ENCODE measurements around the gene C17orf50.

The C17orf50 gene

DNA sequence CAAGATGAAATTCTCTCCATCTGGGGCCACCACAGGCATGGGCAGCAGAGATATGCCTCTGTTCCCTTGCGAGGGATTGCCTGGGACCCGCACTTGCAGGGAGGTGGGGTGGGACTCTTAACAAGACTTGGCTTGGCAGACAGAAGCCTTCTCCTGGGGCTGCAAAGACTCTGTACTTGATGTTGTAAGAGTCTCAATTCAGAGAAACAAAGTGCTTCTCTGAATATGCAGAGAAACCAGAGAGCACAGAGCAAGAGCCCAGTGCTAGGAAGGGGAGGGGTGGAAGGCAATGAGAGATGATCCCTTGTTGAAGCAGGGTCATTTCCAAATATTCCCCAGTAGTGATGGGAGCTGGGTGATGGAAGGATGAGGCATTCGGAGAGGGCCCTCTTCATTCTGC, 32.6 kb downstream of the C17orf50 start:
- no peak overlapping the region for H3K9ac ChIP-seq
- peaks cover 49% of the 10 kb centered on the region for H3K27me3 ChIP-seq
- TF ChIP-seq Cebpa-rat (IDR thresholded peaks at IDR 0.05): no peak
- no peak overlapping the region for H3K27ac ChIP-seq
- no peaks in the 10 kb centered on the region for H3K9me3 ChIP-seq
- no peak overlapping the region for H3K4me3 ChIP-seq
- peaks cover 13% of the 10 kb centered on the region for H3K4me1 ChIP-seq
- no peaks in the 10 kb centered on the region for H3K36me3 ChIP-seq
- H4K20me1 ChIP-seq: 0 out of 2 replicates have a peak, but pooled peaks cover 10% of the 10 kb centered on the region
- H3K4me2 ChIP-seq: no peak overlapping the region

DNA sequence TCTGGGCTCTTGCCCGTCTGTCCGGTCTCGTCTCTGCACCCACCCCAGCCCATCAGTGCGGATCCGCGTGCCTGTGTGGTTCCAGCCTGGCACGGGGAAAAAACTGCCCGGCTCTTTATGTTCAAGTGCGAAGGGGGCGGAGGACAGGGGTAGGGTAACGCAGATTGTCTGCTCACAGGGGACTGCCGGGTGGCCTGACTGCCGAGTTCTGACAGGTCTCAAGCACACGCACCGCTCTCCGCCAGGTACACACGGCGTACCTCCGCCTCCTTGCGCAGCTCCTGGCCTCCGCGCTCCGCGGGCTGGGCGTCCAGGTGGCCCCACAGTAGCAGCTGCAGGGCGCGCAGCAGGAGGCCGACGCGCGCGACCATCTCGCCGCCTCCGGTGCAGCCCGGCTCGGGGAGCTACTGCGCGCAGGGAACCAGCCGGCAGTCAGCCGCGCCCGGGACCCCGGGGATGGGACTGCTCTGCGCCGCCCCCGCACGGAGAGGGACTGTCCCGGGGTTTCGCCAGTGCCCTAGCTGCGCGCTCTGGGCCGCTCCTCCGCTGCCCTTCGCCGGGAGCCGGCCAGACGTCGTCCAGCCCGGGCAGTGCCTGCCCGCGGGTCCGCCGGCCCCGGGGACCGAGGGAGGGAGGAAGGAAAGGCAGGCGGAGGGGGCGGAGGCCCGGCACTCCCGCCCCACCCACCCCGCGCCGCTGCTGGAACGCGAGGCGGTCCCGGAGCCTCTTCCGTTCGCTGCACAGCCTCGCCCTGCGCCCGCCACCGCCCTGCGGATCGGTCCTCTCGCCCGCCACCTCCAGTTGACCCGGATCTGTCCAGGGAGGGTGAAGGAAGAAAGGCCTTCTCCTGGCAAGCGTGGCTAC, 34.6 kb downstream of the C17orf50 start, which contains the start of gene MMP28:
Gene MMP28 (minus strand): TSS at position 635 of the 864 bp plus-strand sequence. CDS start 264 bp downstream, at position 371.
- peaks cover 19% of the 10 kb centered on the region for H3K4me1 ChIP-seq
- H3K4me2 ChIP-seq: peak within 1 kb of the TSS; percentile 100
- H3K36me3 ChIP-seq: no peaks in the 10 kb centered on the region
- H3K9me3 ChIP-seq: no peaks in the 10 kb centered on the region
- no peak within 1 kb of the TSS for H3K27ac ChIP-seq
- TF ChIP-seq Cebpa-rat (IDR thresholded peaks at IDR 0.05): no peak
- 0 out of 2 replicates have a peak, but pooled peaks cover 10% of the 10 kb centered on the region for H4K20me1 ChIP-seq
- peaks cover 49% of the 10 kb centered on the region for H3K27me3 ChIP-seq
- peak within 1 kb of the TSS; percentile 71 for H3K4me3 ChIP-seq
- H3K9ac ChIP-seq: peak within 1 kb of the TSS; percentile 52; the same call in 1 of the 2 replicates

GRCh38 chr17:35795871-35796265, 35.2 kb downstream of the C17orf50 start:
- H3K9me3 ChIP-seq: no peaks in the 10 kb centered on the region
- 0 out of 2 replicates have a peak, but pooled peaks cover 10% of the 10 kb centered on the region for H4K20me1 ChIP-seq
- H3K4me1 ChIP-seq: peaks cover 25% of the 10 kb centered on the region
- TF ChIP-seq Cebpa-rat (IDR thresholded peaks at IDR 0.05): no peak
- no peak overlapping the region for H3K27ac ChIP-seq
- 0 out of 2 replicates have a peak overlapping the region, but pooled peaks have one; percentile 52 for H3K9ac ChIP-seq
- peaks cover 49% of the 10 kb centered on the region for H3K27me3 ChIP-seq
- peak overlapping the region; percentile 100 for H3K4me2 ChIP-seq
- peak overlapping the region; percentile 71 for H3K4me3 ChIP-seq
- no peaks in the 10 kb centered on the region for H3K36me3 ChIP-seq

- Histone ChIP-seq H3K27ac (no peak overlapping the region), H4K20me1 (0 out of 2 replicates have a peak, but pooled peaks cover 10% of the 10 kb centered on the region), H3K9ac (no peak overlapping the region), H3K36me3 (no peaks in the 10 kb centered on the region), H3K4me3 (no peak overlapping the region), H3K9me3 (no peaks in the 10 kb centered on the region), H3K4me1 (peaks cover 36% of the 10 kb centered on the region), H3K4me2 (no peak overlapping the region), H3K27me3 (peaks cover 49% of the 10 kb centered on the region)
- TF ChIP-seq Cebpa-rat (IDR thresholded peaks at IDR 0.05): no peak
Observed at GRCh38 chr17:35796942-35797341, 36.3 kb downstream of the C17orf50 start.

- H4K20me1 ChIP-seq: 0 out of 2 replicates have a peak, but pooled peaks cover 10% of the 10 kb centered on the region
- TF ChIP-seq Cebpa-rat (IDR thresholded peaks at IDR 0.05): no peak
- H3K27me3 ChIP-seq: peaks cover 49% of the 10 kb centered on the region
- no peak overlapping the region for H3K27ac ChIP-seq
- H3K9ac ChIP-seq: no peak overlapping the region
- no peak overlapping the region for H3K4me2 ChIP-seq
- no peaks in the 10 kb centered on the region for H3K36me3 ChIP-seq
- no peaks in the 10 kb centered on the region for H3K9me3 ChIP-seq
- no peak overlapping the region for H3K4me3 ChIP-seq
- peaks cover 40% of the 10 kb centered on the region for H3K4me1 ChIP-seq
Observed at GRCh38 chr17:35797370-35797769, 36.7 kb downstream of the C17orf50 start.

DNA sequence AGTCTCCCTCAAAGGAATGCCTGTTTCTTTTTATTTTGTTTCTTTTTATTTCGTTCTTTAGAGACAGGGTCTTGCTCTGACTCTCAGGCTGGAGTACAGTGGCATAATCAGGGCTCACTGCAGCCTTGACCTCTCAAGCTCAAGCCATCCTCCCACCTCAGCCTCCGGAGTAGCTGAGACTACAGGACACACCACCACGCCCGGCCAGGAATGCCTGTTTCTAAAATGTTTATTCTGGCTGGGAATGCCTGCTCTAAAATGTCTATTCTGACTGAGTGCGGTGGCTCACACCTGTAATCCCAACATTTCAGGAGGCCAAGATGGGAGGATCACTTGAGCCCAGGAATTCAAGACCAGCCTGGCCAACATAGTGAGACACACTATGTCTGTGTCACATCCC, 37.2 kb downstream of the C17orf50 start:
- Histone ChIP-seq H3K4me1 (peaks cover 44% of the 10 kb centered on the region), H3K9ac (no peak overlapping the region), H3K27me3 (peaks cover 49% of the 10 kb centered on the region), H3K4me2 (no peak overlapping the region), H3K9me3 (no peaks in the 10 kb centered on the region), H3K4me3 (no peak overlapping the region), H3K36me3 (no peaks in the 10 kb centered on the region), H3K27ac (no peak overlapping the region), H4K20me1 (0 out of 2 replicates have a peak, but pooled peaks cover 10% of the 10 kb centered on the region)
- no peak for TF ChIP-seq Cebpa-rat (IDR thresholded peaks at IDR 0.05)

DNA sequence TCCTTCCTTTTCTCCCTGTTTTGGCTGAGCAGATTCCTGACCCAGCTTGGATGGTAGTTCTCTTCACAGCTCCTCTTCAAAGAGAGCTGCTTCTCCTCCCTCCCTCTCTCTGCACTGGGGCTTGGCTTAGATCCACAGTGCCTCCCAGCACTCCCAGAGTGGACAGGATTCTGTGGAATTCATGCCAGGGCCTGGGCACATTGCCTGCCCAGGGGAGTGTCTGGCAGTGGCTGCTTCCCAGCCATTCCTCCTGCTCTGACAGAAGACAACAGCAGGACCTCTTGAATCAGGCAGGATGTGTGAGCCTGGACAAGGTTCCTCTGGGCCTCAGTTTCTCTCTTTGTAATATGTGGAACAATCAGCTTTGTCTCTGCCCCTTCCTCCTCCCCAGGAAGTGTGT, 39.3 kb downstream of the C17orf50 start:
- H3K27ac ChIP-seq: 0 out of 2 replicates have a peak overlapping the region, but pooled peaks have one; percentile 95
- H3K4me1 ChIP-seq: peaks cover 48% of the 10 kb centered on the region
- H3K9ac ChIP-seq: peak overlapping the region; percentile 28; the same call in 1 of the 2 replicates
- no peak overlapping the region for H3K4me3 ChIP-seq
- H3K9me3 ChIP-seq: no peaks in the 10 kb centered on the region
- no peaks in the 10 kb centered on the region for H3K36me3 ChIP-seq
- H3K27me3 ChIP-seq: peaks cover 29% of the 10 kb centered on the region
- peak overlapping the region; percentile 86 for H3K4me2 ChIP-seq
- TF ChIP-seq Cebpa-rat (IDR thresholded peaks at IDR 0.05): no peak
- H4K20me1 ChIP-seq: 0 out of 2 replicates have a peak, but pooled peaks cover 3% of the 10 kb centered on the region

DNA sequence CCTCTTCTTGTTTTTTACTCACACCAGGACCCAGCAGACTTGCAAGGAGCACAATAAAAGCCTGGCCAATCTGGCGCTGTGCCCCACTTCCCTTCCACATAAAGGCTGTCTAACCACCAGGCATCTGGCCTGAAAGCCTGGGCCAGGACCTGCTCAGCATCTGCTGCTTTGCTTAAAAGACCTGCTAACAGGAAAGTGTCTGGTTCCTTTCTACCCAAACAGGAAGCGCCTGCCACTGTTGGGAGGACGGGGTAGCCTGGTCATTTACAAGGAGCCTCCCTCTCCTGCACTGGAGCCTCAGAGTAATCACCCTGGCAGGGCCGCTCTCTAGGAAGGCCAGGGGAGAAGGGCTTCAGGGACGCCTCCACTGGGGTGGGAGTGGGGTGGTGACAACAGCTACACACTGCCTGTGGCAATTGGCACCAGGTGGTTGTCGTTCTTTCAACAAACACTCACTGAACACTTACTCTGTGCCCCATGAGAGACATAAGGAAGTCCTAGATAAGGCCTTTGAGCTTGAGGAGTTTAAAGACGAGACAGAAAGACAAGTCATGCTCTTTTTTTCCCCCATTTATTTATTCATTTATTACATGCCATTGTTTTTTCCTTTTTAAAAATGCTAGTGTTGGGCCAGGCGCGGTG, 41.0 kb downstream of the C17orf50 start:
- H3K4me2 ChIP-seq: peak overlapping the region; percentile 86
- TF ChIP-seq Cebpa-rat (IDR thresholded peaks at IDR 0.05): no peak
- H3K4me1 ChIP-seq: peaks cover 44% of the 10 kb centered on the region
- H3K9me3 ChIP-seq: no peaks in the 10 kb centered on the region
- H3K4me3 ChIP-seq: peak overlapping the region; percentile 31; the same call in 1 of the 2 replicates
- H3K27ac ChIP-seq: peak overlapping the region; percentile 95
- peaks cover 11% of the 10 kb centered on the region; the same call in 1 of the 2 replicates for H3K27me3 ChIP-seq
- no peaks in the 10 kb centered on the region for H3K36me3 ChIP-seq
- H4K20me1 ChIP-seq: no peaks in the 10 kb centered on the region
- H3K9ac ChIP-seq: peak overlapping the region; percentile 75

GRCh38 chr17:35804658-35805192, 44.0 kb downstream of the C17orf50 start:
- Histone ChIP-seq H3K4me3 (no peak overlapping the region), H3K36me3 (no peaks in the 10 kb centered on the region), H3K4me1 (peaks cover 59% of the 10 kb centered on the region), H3K9ac (peak overlapping the region; percentile 34; the same call in 1 of the 2 replicates), H3K27me3 (no peaks in the 10 kb centered on the region), H4K20me1 (peaks cover 2% of the 10 kb centered on the region), H3K27ac (peak overlapping the region; percentile 68), H3K4me2 (peak overlapping the region; percentile 40), H3K9me3 (no peaks in the 10 kb centered on the region)
- no peak for TF ChIP-seq Cebpa-rat (IDR thresholded peaks at IDR 0.05)

All from BLaER1 (cell line).